Activated CD8-positive, alpha-beta memory T cell treated with anti-CD3 and anti-CD28 coated beads for 48 hours (primary cell): Measurements from ENCODE around the gene TRIM39.
A peak's percentile ranks its signal among the peaks of the same experiment; 100 is the strongest.
"Not testable (repeated sequence)": the region's sequence is repeated elsewhere in the genome, so short reads cannot be mapped to it uniquely, and the experiment has no call there.

Experiments used
- DNase-seq, 3 experiments: peaks; one replicate each; pipeline ENCODE4 v3.0.0-alpha.2; 2020; ENCODE audit warnings: low read depth in 2 of 3, low spot score in 2 of 3

Gene TRIM39

GRCh38 chr6:30326526-30327231 lies at the start of gene TRIM39:
Gene TRIM39 (plus strand): TSS chr6:30326927. CDS start chr6:30329318, 2,391 bp downstream.
- DNase-seq: peak; percentile 63 to 76 (median 66)

DNA sequence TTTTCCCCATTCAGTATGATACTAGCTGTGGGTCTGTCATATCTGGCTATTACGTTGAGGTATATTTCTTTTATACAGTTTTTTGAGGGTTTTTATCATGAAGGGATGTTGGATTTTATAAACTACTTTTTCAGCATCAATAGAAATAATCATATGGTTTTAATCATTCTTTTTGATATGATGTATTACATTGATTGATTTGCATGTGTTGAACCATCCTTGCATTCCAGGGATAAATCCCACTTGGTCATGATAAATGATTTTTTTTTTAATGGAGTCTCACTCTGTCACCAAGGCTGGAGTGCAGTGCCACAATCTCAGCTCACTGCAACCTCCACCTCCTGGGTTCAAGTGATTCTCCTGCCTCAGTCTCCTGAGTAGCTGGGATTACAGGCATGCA lies 45.7 kb upstream of the TRIM39 start:
- not testable (repeated sequence) for DNase-seq

DNA sequence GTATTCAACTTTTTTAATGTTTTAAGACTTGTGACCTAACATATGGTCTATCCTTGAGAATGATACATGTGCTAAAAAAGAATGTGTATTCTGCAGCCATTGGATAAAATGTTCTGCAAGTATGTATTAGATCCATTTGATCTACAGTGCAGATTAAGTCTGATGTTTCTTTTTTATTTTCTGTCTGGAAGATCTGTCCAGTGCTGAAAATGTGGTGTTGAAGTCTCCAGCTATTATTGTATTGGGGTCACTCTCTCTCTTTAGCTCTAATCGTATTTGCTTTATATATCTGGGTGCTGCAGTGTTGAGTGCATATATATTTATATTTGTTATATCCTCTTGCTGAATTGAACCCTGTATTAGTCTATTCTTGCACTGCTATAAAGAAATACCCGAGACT lies 44.2 kb upstream of the TRIM39 start:
- DNase-seq: no peak

- DNase-seq: no peak
Observed at GRCh38 chr6:30283761-30284160, 43.0 kb upstream of the TRIM39 start.

DNA sequence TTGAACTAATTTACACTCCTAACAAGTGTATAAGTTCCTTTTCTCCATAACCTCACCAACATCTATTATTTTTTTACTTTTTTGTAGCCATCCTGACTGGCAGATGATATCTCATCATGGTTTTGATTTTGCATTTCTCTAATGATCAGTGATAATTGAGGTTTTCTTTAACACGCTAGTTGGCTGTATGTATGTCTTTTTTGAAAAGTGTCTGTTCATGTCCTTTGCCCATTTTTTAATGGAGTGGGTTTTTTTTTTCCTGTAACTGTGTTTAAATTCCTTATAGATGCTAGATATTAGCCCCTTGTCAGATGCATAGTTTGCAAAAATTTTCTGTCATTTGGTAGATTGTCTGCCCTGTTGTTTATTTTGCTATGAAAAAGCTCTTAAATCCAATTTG lies 39.6 kb upstream of the TRIM39 start:
- DNase-seq: no peak

- no peak for DNase-seq
Observed at GRCh38 chr6:30295837-30296236, 30.9 kb upstream of the TRIM39 start.

- DNase-seq: no peak
Observed at GRCh38 chr6:30304002-30304401, 22.7 kb upstream of the TRIM39 start.

DNA sequence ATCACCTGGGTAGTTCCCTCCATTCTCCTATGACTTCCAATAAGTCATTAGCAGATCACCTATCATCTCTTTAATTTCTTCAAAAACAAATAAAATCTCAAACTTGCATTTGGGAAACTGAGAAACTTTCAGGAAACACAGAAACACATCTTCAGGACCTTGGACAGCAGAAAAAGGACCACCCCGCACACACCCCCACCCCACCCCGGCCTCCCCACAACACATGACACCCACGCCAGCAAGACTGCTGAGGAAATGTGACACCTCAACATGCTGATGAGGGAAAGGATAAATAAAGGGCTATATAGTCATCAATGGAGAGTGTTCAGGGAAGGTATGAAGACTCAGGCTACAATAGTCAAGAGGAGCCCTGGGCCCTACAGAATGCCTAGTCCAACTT lies 15.6 kb upstream of the TRIM39 start:
- DNase-seq: no peak

DNA sequence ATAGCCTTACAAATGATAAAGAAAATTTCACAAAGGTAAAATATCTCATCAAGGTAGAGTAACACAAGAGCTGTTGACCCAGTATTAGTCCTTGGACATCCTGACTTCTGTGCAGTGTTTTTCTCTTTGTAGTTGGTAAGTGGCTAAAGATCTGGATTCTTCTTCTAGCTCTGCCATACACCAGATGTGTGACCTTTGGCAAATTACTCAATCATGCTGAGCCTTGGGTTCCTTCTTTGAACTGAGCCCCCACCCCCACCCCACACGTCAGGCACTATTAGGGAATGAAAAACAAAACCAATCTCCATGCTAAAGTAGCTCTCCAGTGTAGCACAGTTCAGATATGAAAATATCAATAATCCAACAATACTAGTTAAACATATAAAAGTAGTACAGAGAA lies 15.1 kb upstream of the TRIM39 start:
- DNase-seq: no peak

- DNase-seq: no peak
Observed at GRCh38 chr6:30312266-30312665, 14.5 kb upstream of the TRIM39 start.

GRCh38 chr6:30312676-30313321 lies 13.9 kb upstream of the TRIM39 start:
- DNase-seq: no peak

GRCh38 chr6:30315156-30315555 lies 11.6 kb upstream of the TRIM39 start:
- no peak for DNase-seq

GRCh38 chr6:30317913-30318589 lies 8.7 kb upstream of the TRIM39 start:
- DNase-seq: no peak

- no peak for DNase-seq
Observed at GRCh38 chr6:30319146-30319835, 7.4 kb upstream of the TRIM39 start.

DNA sequence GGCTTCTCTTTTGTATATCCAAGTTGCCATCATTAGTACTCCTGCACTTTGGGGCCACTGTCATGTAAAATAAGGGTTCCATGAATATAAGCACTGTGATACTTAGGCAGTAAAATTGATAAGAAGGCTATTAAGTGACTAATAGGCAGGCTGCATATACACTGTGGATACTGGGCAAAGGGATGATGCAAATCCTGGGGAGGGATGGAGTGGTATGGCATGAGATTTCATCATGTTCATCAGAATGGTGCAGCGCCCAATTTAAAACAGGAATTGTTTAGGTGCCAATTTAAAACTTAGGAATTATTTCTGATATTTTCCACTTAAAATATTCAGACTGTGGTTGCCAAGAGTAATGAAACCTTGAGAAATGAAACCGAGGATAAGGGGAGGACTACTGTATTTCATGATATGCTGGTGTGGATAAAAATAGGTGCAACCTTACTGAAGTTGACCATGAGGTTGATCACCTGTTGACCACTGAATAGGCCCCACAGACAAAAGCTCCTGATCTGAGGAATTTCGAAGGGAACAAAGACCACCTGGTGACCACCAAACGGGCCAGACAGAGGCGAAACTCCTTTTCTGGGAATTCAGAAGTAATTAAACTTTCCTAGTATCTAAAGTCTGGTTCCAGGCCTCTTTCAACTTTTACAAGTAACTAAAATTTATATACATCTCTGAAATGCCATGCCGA lies 4.9 kb upstream of the TRIM39 start:
- DNase-seq: no peak

DNA sequence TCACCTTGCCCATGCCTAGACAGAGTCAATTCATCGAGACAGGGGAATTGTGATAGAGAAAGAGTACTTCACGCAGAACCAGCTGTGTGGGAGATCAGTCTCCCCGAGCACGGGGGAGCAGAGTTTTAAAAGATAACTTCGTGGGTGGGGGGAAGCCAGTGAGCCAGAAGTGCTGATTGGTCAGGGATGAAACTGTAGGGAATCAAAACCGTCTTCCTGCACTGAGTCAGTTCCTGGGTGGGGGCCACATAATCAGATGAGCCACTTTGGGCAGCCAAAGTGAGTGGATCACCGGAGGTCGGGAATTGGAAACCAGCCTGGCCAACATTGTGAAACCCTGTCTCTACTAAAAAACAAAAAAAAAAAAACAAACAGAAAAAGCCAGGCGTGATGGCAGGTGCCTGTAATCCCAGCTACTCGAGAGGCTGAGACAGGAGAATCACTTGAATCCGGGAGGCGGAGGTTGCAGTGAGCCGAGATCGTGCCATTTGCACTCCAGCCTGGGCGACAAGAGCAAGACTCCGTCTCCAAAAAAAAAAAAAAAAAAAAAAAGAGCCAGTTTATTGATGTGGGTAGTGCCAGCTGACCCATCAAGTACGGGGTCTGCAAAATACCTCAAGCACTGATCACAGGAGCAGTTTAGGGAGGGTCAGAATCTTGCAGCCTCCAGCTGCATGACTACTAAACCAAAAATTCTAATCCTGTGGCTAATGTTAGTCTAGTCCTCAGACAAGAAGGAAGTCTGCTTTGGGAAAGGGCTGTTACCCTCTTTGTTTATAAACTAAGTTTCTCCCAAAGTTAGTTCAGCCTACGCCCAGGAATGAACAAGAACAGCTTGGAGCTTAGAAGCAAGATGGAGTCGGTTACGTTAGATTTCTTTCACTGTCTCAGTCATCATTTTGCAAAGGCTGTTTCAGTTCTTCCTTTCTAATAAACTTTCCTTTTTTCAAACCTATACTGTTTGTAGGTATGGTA lies 3.9 kb upstream of the TRIM39 start:
- DNase-seq: no peak

- DNase-seq: no peak
Observed at GRCh38 chr6:30323806-30324205, 2.9 kb upstream of the TRIM39 start.

DNA sequence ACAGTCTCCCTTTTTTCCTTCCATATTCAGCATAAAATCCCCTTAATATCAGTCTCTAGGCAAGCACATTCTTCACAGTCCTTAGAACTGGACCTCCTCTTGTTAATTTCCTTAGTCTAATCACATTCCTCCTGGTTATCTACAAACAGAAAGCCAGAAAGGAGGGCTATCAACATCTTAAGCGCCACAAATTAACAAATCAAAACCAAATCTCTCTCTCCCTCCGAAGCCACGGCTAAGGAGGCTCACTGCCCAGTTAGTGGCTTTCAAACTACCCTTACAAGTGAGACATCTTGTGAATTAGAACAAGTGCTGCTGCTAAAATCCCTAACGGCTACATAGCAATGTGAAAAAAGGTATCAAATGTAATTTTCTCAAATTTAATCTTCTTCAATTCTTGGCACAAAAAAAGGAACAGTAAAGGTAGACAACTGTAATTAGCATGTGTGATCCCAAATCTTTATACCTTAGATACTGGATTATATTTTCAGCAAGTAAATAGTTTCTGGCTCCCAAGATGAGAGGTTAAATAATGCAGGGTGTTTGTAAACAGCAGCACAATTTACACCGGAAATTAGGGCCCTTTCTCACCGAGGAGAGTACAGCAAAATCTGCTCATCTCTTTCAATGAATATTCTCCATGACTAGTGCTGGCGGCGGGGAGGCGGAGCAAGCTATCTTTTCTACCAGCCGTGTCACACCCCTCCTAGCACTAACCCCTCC lies 1.4 kb upstream of the TRIM39 start:
- no peak for DNase-seq

GRCh38 chr6:30325873-30326525 lies 728 bp upstream of the TRIM39 start:
- DNase-seq: peak; percentile 50 to 66 (median 58)
